ENCODE data around the gene EIF2A.
"Not testable (repeated sequence)": the region's sequence is repeated elsewhere in the genome, so short reads cannot be mapped to it uniquely, and the experiment has no call there.

Gene EIF2A

GRCh38 chr3:150583028-150583427 lies 36.4 kb downstream of the EIF2A start:
- Histone ChIP-seq H3K27ac (no peak overlapping the region), H3K4me3 (no peak overlapping the region)
- TF ChIP-seq CTCF (IDR thresholded peaks at IDR 0.05), result no peak
- no peak for DNase-seq (ENCODE audit: low spot score)

GRCh38 chr3:150588027-150588830 lies 41.6 kb downstream of the EIF2A start:
- TF ChIP-seq CTCF (IDR thresholded peaks at IDR 0.05), result no peak
- H3K4me3 ChIP-seq, result no peak overlapping the region
- DNase-seq (ENCODE audit: low spot score), result no peak
- no peak overlapping the region for H3K27ac ChIP-seq

- no peak overlapping the region for H3K4me3 ChIP-seq
- no peak for TF ChIP-seq CTCF (IDR thresholded peaks at IDR 0.05)
- DNase-seq (ENCODE audit: low spot score), result no peak
- H3K27ac ChIP-seq, result no peak overlapping the region
Observed at GRCh38 chr3:150589759-150590158, 43.2 kb downstream of the EIF2A start.

- no peak for TF ChIP-seq CTCF (IDR thresholded peaks at IDR 0.05)
- Histone ChIP-seq H3K27ac (no peak overlapping the region), H3K4me3 (no peak overlapping the region)
- DNase-seq (ENCODE audit: low spot score), result no peak
Observed at GRCh38 chr3:150594150-150594549, 47.6 kb downstream of the EIF2A start.

- TF ChIP-seq CTCF (IDR thresholded peaks at IDR 0.05), result no peak
- Histone ChIP-seq H3K27ac (no peak overlapping the region), H3K4me3 (no peak overlapping the region)
- no peak for DNase-seq (ENCODE audit: low spot score)
Observed at GRCh38 chr3:150597646-150598045, 51.1 kb downstream of the EIF2A start.

GRCh38 chr3:150599611-150600297 lies 53.2 kb downstream of the EIF2A start:
- DNase-seq (ENCODE audit: low spot score), result no peak

GRCh38 chr3:150600647-150601530 lies 54.3 kb downstream of the EIF2A start:
- not testable (repeated sequence) for H3K27ac ChIP-seq; H3K4me3 ChIP-seq; DNase-seq (ENCODE audit: low spot score)

More at GRCh38 chr3:150599611-150600297, 53.2 kb downstream of the EIF2A start:
- H3K4me3 ChIP-seq, result no peak overlapping the region
- TF ChIP-seq CTCF (IDR thresholded peaks at IDR 0.05), result no peak
- no peak overlapping the region for H3K27ac ChIP-seq

Measured in coronary artery (tissue), 2 donors.